Endothelial cell of umbilical vein (primary cell): Measurements from ENCODE around the gene FXR1. TPM values are rescaled to one million over a fixed set of nuclear protein-coding genes. Genes with fewer than 3 reads are reported as not detected.

ENCODE experiments used
- BruUV-seq: library from RNA; stranded (reverse); fragments of 400-500 nt; replicated peaks from 2 replicates; lab custom pipeline; 2021; lab: Mats Ljungman, UMichigan
- CTCF ChIA-PET: fragments of 300-600, 350-600 bp; sonication (Branson Sonifier 250); formaldehyde crosslinking; loops from one replicate; lab custom pipeline; 2021; ENCODE audit warnings: antibody characterized with exemption, inconsistent platforms; lab: Charles Lee
- POLR2A ChIA-PET: fragments of 300-600, 350-600 bp; sonication (Branson Sonifier 250); formaldehyde crosslinking; loops from one replicate; lab custom pipeline; 2021; ENCODE audit warnings: antibody characterized with exemption, inconsistent platforms; lab: Charles Lee
- DNase-seq: peaks from one replicate; pipeline ENCODE4 v3.0.0-alpha.2; 2011; ENCODE audit warnings: low read depth, low spot score
- FAIRE-seq: peaks from 2 replicates; lab custom pipeline; 2011; peaks lifted over from hg19 to GRCh38; lab: Jason Lieb, UNC
- H2AFZ ChIP-seq: 2 replicates; pipeline ENCODE4 v1.6.0; 2012; ENCODE audit warnings: low read depth, low read length, control low read depth, inconsistent platforms
- H3K27ac ChIP-seq: 2 replicates; pipeline ENCODE4 v1.5.1; 2011; ENCODE audit warnings: low read depth, mild to moderate bottlenecking, control low read depth, low read length, moderate library complexity; ENCODE audit not compliant: insufficient read depth
- H3K27me3 ChIP-seq, 2 experiments: 2 replicates each; pipeline versions ENCODE4 v1.6.0 to v1.6.1; 2011; ENCODE audit warnings: low read length in 2 of 2, mixed read lengths in 1 of 2; ENCODE audit not compliant: control insufficient read depth in 2 of 2, insufficient read depth in 2 of 2
- H3K36me3 ChIP-seq, 2 experiments: 2 replicates in 1 of 2; 3 replicates in 1 of 2; pipeline ENCODE4 v1.5.1; 2011; ENCODE audit warnings: low read length in 2 of 2, mild to moderate bottlenecking in 1 of 2, moderate library complexity in 1 of 2; ENCODE audit not compliant: control insufficient read depth in 2 of 2, insufficient read depth in 2 of 2; ENCODE audit errors: extremely low read depth in 1 of 2
- H3K4me1 ChIP-seq: 3 replicates; pipeline ENCODE4 v1.5.1; 2011; ENCODE audit warnings: mild to moderate bottlenecking, low read length; ENCODE audit not compliant: control insufficient read depth, insufficient read depth; ENCODE audit errors: extremely low read depth
- H3K4me2 ChIP-seq: 2 replicates; pipeline ENCODE4 v1.6.1; 2011; ENCODE audit warnings: low read length, control low read depth, mixed read lengths; ENCODE audit not compliant: insufficient read depth
- H3K4me3 ChIP-seq, 3 experiments: fragments of 200-600 bp in 1 of 3; sonication (generic), shearing (Covaris generic) in 1 of 3; replicated peaks in 1 of 3; 2 replicates each; pipeline ENCODE4 v1.5.1; 2011 to 2016; ENCODE audit warnings: control low read depth in 3 of 3, low read length in 3 of 3, mild to moderate bottlenecking in 2 of 3, inconsistent platforms in 1 of 3, low read depth in 1 of 3, moderate library complexity in 1 of 3; ENCODE audit not compliant: insufficient read depth in 1 of 3
- H3K79me2 ChIP-seq: 2 replicates; pipeline ENCODE4 v1.6.0; 2012; ENCODE audit warnings: low read length, inconsistent platforms; ENCODE audit not compliant: control insufficient read depth, insufficient read depth
- H3K9ac ChIP-seq: replicated peaks from 2 replicates; pipeline ENCODE3; 2011; ENCODE audit warnings: low read length, control low read depth; ENCODE audit not compliant: insufficient read depth; ENCODE audit errors: extremely low read depth
- H3K9me1 ChIP-seq: replicated peaks from 3 replicates; pipeline ENCODE4 v1.6.0; 2011; ENCODE audit warnings: mild to moderate bottlenecking, low read length; ENCODE audit not compliant: control insufficient read depth, insufficient read depth; ENCODE audit errors: extremely low read depth
- H3K9me3 ChIP-seq: replicated peaks from 2 replicates; pipeline ENCODE4 v1.5.1; 2012; ENCODE audit warnings: low read length, inconsistent platforms; ENCODE audit not compliant: control insufficient read depth, insufficient read depth
- H4K20me1 ChIP-seq: replicated peaks from 2 replicates; pipeline ENCODE3; 2011; ENCODE audit warnings: mild to moderate bottlenecking, low read length; ENCODE audit not compliant: control insufficient read depth, insufficient read depth; ENCODE audit errors: extremely low read depth
- CTCF ChIP-seq, 2 donors: IDR thresholded peaks; 1 replicate in 1 of 2; 2 replicates in 1 of 2; pipeline ENCODE4 v1.5.1; 2011; ENCODE audit warnings: low read length in 2 of 2, mild to moderate bottlenecking in 2 of 2, moderate library complexity in 2 of 2, control low read depth in 1 of 2, inconsistent platforms in 1 of 2, low read depth in 1 of 2; ENCODE audit not compliant: insufficient read depth in 1 of 2; ENCODE audit errors: extremely low read depth in 1 of 2
- EZH2 ChIP-seq: IDR thresholded peaks from 2 replicates; pipeline ENCODE4 v1.6.1; 2012; ENCODE audit warnings: borderline replicate concordance, low read depth, mild to moderate bottlenecking, moderate library complexity, low read length, inconsistent platforms; ENCODE audit not compliant: severe bottlenecking
- FOS ChIP-seq: IDR thresholded peaks from 2 replicates; pipeline ENCODE4 v1.6.1; 2011; ENCODE audit warnings: mild to moderate bottlenecking, low read length, moderate library complexity, borderline replicate concordance; ENCODE audit not compliant: insufficient read depth
- GATA2 ChIP-seq: IDR thresholded peaks from 2 replicates; pipeline ENCODE4 v1.7.0; 2011; ENCODE audit warnings: low read depth, mild to moderate bottlenecking, moderate library complexity, mixed read lengths, low read length; ENCODE audit not compliant: insufficient read length, insufficient read depth
- JUN ChIP-seq: IDR thresholded peaks from 2 replicates; pipeline ENCODE4 v1.6.1; 2011; ENCODE audit warnings: borderline replicate concordance, low read depth; ENCODE audit not compliant: insufficient read length, insufficient read depth
- MAX ChIP-seq: IDR thresholded peaks from 2 replicates; pipeline ENCODE4 v1.6.1; 2011; ENCODE audit not compliant: insufficient read depth, insufficient read length
- MYC ChIP-seq: IDR thresholded peaks from one replicate; pipeline ENCODE4 v1.6.1; 2011; ENCODE audit warnings: mild to moderate bottlenecking, low read depth, low read length
- POLR2A ChIP-seq: IDR thresholded peaks from 2 replicates; pipeline ENCODE4 v1.6.1; 2012; ENCODE audit warnings: low read depth, mild to moderate bottlenecking, control low read depth, low read length
- POLR2AphosphoS5 ChIP-seq: IDR thresholded peaks from 2 replicates; pipeline ENCODE4 v1.6.1; 2012; ENCODE audit warnings: low read depth, mild to moderate bottlenecking, control low read depth, low read length, moderate library complexity; ENCODE audit not compliant: insufficient read depth
- dilution Hi-C: fragments of 300-500 bp; cut with MboI; formaldehyde crosslinking; loops from one replicate; pipeline ENCODE4 v1.15.0; 2019; ENCODE audit warnings: low sequenced_read_pairs; ENCODE audit not compliant: extremely low pct_ligation_motif_present
- intact Hi-C: fragments of 100-400 bp; cut with micrococcal nuclease; formaldehyde crosslinking; loops from one replicate; pipeline ENCODE4 v1.10.0; 2022
- polyA plus RNA-seq, 4 experiments: library from polyadenylated mRNA; depleted of rRNA in 3 of 4; stranded (reverse) in 3 of 4; unstranded in 1 of 4; fragments of >200 nt; gene quantifications; 2 replicates each; pipeline versions ENCODE4 v1.2.1 to v1.2.3, GENCODE V29; 2011 to 2012; ENCODE audit warnings: missing spikeins in 1 of 4
- total RNA-seq: library from RNA; stranded (reverse); gene quantifications from 2 replicates; pipeline ENCODE4 v1.2.3, GENCODE V29; 2021

Gene FXR1
- total and polyA plus RNA-seq, 2 donors (not counting 3 experiments of a cell fraction or from before 2014, with no cell fraction given), result 87.3 to 186 TPM

DNA sequence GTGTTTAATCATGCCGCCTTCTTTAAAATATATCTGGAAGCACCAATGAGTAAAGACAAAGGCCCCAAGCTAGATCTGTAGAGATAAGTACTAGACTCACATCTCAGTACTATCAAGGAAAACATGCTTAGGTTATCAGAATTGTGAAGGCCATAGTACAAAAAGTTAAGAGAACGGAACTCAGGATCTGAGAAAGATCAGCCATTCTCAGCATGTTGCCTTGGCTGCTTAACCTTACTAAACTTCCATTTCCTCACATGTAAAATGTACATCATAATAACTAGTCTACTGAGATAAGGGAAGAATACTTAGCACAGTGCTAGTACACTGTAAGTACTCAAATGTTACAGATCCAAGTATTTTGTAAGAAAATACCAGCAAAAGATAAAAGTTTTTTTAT, 69.4 kb downstream of the FXR1 start:
- FAIRE-seq (no peak), DNase-seq (no peak)
- no TSS peak for BruUV-seq
- no peaks in the 10 kb centered on the region for H3K27me3 ChIP-seq
- no peak overlapping the region for H3K4me2 ChIP-seq
- ChIA-PET CTCF (interaction anchor here (1.0 kb wide), 1 partner anchor 25 kb away, joined by 3 read pairs; no protein-coding TSS in a partner anchor), POLR2A (no interaction called here)
- H3K79me2 ChIP-seq, result no peaks in the 10 kb centered on the region
- no peak overlapping the region for H3K9ac ChIP-seq
- H3K4me3 ChIP-seq, result no peak overlapping the region
- no peaks in the 10 kb centered on the region for H3K9me3 ChIP-seq
- H4K20me1 ChIP-seq, result no peaks in the 10 kb centered on the region
- intact Hi-C loops, result loop anchor here (10.0 kb wide), 2 partner anchors 377 to 733 kb away; partner anchors contain the start of genes SOX2 and TTC14
- H3K36me3 ChIP-seq, result peaks cover 2 to 6% of the 10 kb centered on the region in 2 experiments
- no peaks in the 10 kb centered on the region for H3K4me1 ChIP-seq
- no peak overlapping the region for H3K27ac ChIP-seq
- no peaks in the 10 kb centered on the region for H3K9me1 ChIP-seq
- no peak for TF ChIP-seq JUN
- no peak for TF ChIP-seq POLR2A
- TF ChIP-seq EZH2, result no peak
- TF ChIP-seq MYC, result no peak
- TF ChIP-seq POLR2AphosphoS5, result no peak
- TF ChIP-seq GATA2, result no peak
- TF ChIP-seq MAX, result no peak
- no peak for TF ChIP-seq CTCF (IDR thresholded peaks at IDR 0.05; ENCODE audit: extremely low read depth in 1 of 2, insufficient read depth in 1 of 2, low read depth in 1 of 2, low read length in 2 of 2)
- no peak for TF ChIP-seq FOS
- dilution Hi-C loops, result no loop called here
- H2AFZ ChIP-seq, result no peak overlapping the region
